ENCODE data around the gene CST8.

CST8 gene

GRCh38 chr20:23490817-23491216, at the start of gene CST8:
CST8 (plus strand) TSS chr20:23491117; CDS start chr20:23491668, 551 bp downstream.
- no peak within 1 kb of the TSS for H3K4me3 ChIP-seq (ENCODE audit: low read depth in 1 of 5, low read length in 5 of 5)
- H3K9ac ChIP-seq (ENCODE audit: low read length in 5 of 5) = no peak within 1 kb of the TSS
- no peaks in the 10 kb centered on the region for H3K27me3 ChIP-seq (ENCODE audit: control insufficient read depth in 5 of 5, insufficient read depth in 4 of 5, low read length in 5 of 5)
- H3K36me3 ChIP-seq (ENCODE audit: control insufficient read depth in 5 of 5, insufficient read depth in 5 of 5, low read length in 5 of 5) = no peaks in the 10 kb centered on the region
- H3K27ac ChIP-seq (ENCODE audit: low read depth, low read length) = no peak within 1 kb of the TSS
- peaks cover 0 to 6% (median 0%) of the 10 kb centered on the region in 5 donors for H3K9me3 ChIP-seq (ENCODE audit: control insufficient read depth in 5 of 5, low read length in 5 of 5)
- peaks cover 0 to 3% (median 0%) of the 10 kb centered on the region in 5 donors for H3K4me1 ChIP-seq (ENCODE audit: control insufficient read depth in 5 of 5, insufficient read depth in 5 of 5, low read length in 5 of 5)

- H3K27me3 ChIP-seq (ENCODE audit: control insufficient read depth in 5 of 5, insufficient read depth in 4 of 5, low read length in 5 of 5) = peaks cover 0 to 4% (median 0%) of the 10 kb centered on the region in 5 donors
- no peak overlapping the region for H3K9ac ChIP-seq (ENCODE audit: low read length in 5 of 5)
- H3K36me3 ChIP-seq (ENCODE audit: control insufficient read depth in 5 of 5, insufficient read depth in 5 of 5, low read length in 5 of 5) = no peaks in the 10 kb centered on the region
- H3K9me3 ChIP-seq (ENCODE audit: control insufficient read depth in 5 of 5, low read length in 5 of 5) = no peaks in the 10 kb centered on the region
- H3K4me1 ChIP-seq (ENCODE audit: control insufficient read depth in 5 of 5, insufficient read depth in 5 of 5, low read length in 5 of 5) = no peaks in the 10 kb centered on the region
- H3K27ac ChIP-seq (ENCODE audit: low read depth, low read length) = no peak overlapping the region
- no peak overlapping the region for H3K4me3 ChIP-seq (ENCODE audit: low read depth in 1 of 5, low read length in 5 of 5)
Measured at GRCh38 chr20:23441850-23442313, 49.0 kb upstream of the CST8 start.

GRCh38 chr20:23442436-23442835, 48.5 kb upstream of the CST8 start:
- H3K9me3 ChIP-seq (ENCODE audit: control insufficient read depth in 5 of 5, low read length in 5 of 5) = no peaks in the 10 kb centered on the region
- no peaks in the 10 kb centered on the region for H3K4me1 ChIP-seq (ENCODE audit: control insufficient read depth in 5 of 5, insufficient read depth in 5 of 5, low read length in 5 of 5)
- H3K27me3 ChIP-seq (ENCODE audit: control insufficient read depth in 5 of 5, insufficient read depth in 4 of 5, low read length in 5 of 5) = peaks cover 0 to 4% (median 0%) of the 10 kb centered on the region in 5 donors
- no peaks in the 10 kb centered on the region for H3K36me3 ChIP-seq (ENCODE audit: control insufficient read depth in 5 of 5, insufficient read depth in 5 of 5, low read length in 5 of 5)
- H3K4me3 ChIP-seq (ENCODE audit: low read depth in 1 of 5, low read length in 5 of 5) = no peak overlapping the region
- no peak overlapping the region for H3K27ac ChIP-seq (ENCODE audit: low read depth, low read length)
- H3K9ac ChIP-seq (ENCODE audit: low read length in 5 of 5) = no peak overlapping the region

- Histone ChIP-seq H3K4me1 (ENCODE audit: control insufficient read depth in 5 of 5, insufficient read depth in 5 of 5, low read length in 5 of 5) (no peaks in the 10 kb centered on the region), H3K27me3 (ENCODE audit: control insufficient read depth in 5 of 5, insufficient read depth in 4 of 5, low read length in 5 of 5) (peaks cover 0 to 7% (median 4%) of the 10 kb centered on the region in 5 donors), H3K36me3 (ENCODE audit: control insufficient read depth in 5 of 5, insufficient read depth in 5 of 5, low read length in 5 of 5) (no peaks in the 10 kb centered on the region), H3K9ac (ENCODE audit: low read length in 5 of 5) (no peak overlapping the region), H3K4me3 (ENCODE audit: low read depth in 1 of 5, low read length in 5 of 5) (no peak overlapping the region), H3K27ac (ENCODE audit: low read depth, low read length) (no peak overlapping the region), H3K9me3 (ENCODE audit: control insufficient read depth in 5 of 5, low read length in 5 of 5) (no peaks in the 10 kb centered on the region)
Measured at GRCh38 chr20:23444859-23445258, 46.1 kb upstream of the CST8 start.

GRCh38 chr20:23445596-23446217, 45.2 kb upstream of the CST8 start:
- Histone ChIP-seq H3K36me3 (ENCODE audit: control insufficient read depth in 5 of 5, insufficient read depth in 5 of 5, low read length in 5 of 5) (no peaks in the 10 kb centered on the region), H3K27ac (ENCODE audit: low read depth, low read length) (no peak overlapping the region), H3K4me3 (ENCODE audit: low read depth in 1 of 5, low read length in 5 of 5) (no peak overlapping the region), H3K9me3 (ENCODE audit: control insufficient read depth in 5 of 5, low read length in 5 of 5) (no peaks in the 10 kb centered on the region), H3K9ac (ENCODE audit: low read length in 5 of 5) (no peak overlapping the region), H3K4me1 (ENCODE audit: control insufficient read depth in 5 of 5, insufficient read depth in 5 of 5, low read length in 5 of 5) (no peaks in the 10 kb centered on the region), H3K27me3 (ENCODE audit: control insufficient read depth in 5 of 5, insufficient read depth in 4 of 5, low read length in 5 of 5) (peaks cover 0 to 7% (median 4%) of the 10 kb centered on the region in 5 donors)

- H3K4me1 ChIP-seq (ENCODE audit: control insufficient read depth in 5 of 5, insufficient read depth in 5 of 5, low read length in 5 of 5) = no peaks in the 10 kb centered on the region
Measured at GRCh38 chr20:23446505-23446904, 44.4 kb upstream of the CST8 start.

GRCh38 chr20:23448167-23448566, 42.8 kb upstream of the CST8 start:
- no peak overlapping the region for H3K9ac ChIP-seq (ENCODE audit: low read length in 5 of 5)
- H3K4me3 ChIP-seq (ENCODE audit: low read depth in 1 of 5, low read length in 5 of 5) = no peak overlapping the region
- no peaks in the 10 kb centered on the region for H3K4me1 ChIP-seq (ENCODE audit: control insufficient read depth in 5 of 5, insufficient read depth in 5 of 5, low read length in 5 of 5)
- H3K9me3 ChIP-seq (ENCODE audit: control insufficient read depth in 5 of 5, low read length in 5 of 5) = no peaks in the 10 kb centered on the region
- H3K27ac ChIP-seq (ENCODE audit: low read depth, low read length) = no peak overlapping the region
- H3K36me3 ChIP-seq (ENCODE audit: control insufficient read depth in 5 of 5, insufficient read depth in 5 of 5, low read length in 5 of 5) = no peaks in the 10 kb centered on the region
- peaks cover 4 to 12% (median 6%) of the 10 kb centered on the region in 5 donors for H3K27me3 ChIP-seq (ENCODE audit: control insufficient read depth in 5 of 5, insufficient read depth in 4 of 5, low read length in 5 of 5)

More at GRCh38 chr20:23446505-23446904, 44.4 kb upstream of the CST8 start:
- Histone ChIP-seq H3K9me3 (ENCODE audit: control insufficient read depth in 5 of 5, low read length in 5 of 5) (no peaks in the 10 kb centered on the region), H3K36me3 (ENCODE audit: control insufficient read depth in 5 of 5, insufficient read depth in 5 of 5, low read length in 5 of 5) (no peaks in the 10 kb centered on the region), H3K4me3 (ENCODE audit: low read depth in 1 of 5, low read length in 5 of 5) (no peak overlapping the region), H3K27ac (ENCODE audit: low read depth, low read length) (no peak overlapping the region), H3K27me3 (ENCODE audit: control insufficient read depth in 5 of 5, insufficient read depth in 4 of 5, low read length in 5 of 5) (peaks cover 0 to 7% (median 4%) of the 10 kb centered on the region in 5 donors), H3K9ac (ENCODE audit: low read length in 5 of 5) (no peak overlapping the region)

GRCh38 chr20:23449421-23449820, 41.5 kb upstream of the CST8 start:
- Histone ChIP-seq H3K9ac (ENCODE audit: low read length in 5 of 5) (no peak overlapping the region), H3K36me3 (ENCODE audit: control insufficient read depth in 5 of 5, insufficient read depth in 5 of 5, low read length in 5 of 5) (no peaks in the 10 kb centered on the region), H3K27ac (ENCODE audit: low read depth, low read length) (no peak overlapping the region), H3K27me3 (ENCODE audit: control insufficient read depth in 5 of 5, insufficient read depth in 4 of 5, low read length in 5 of 5) (peaks cover under 1 to 21% (median 9%) of the 10 kb centered on the region in 5 donors), H3K4me1 (ENCODE audit: control insufficient read depth in 5 of 5, insufficient read depth in 5 of 5, low read length in 5 of 5) (no peaks in the 10 kb centered on the region), H3K4me3 (ENCODE audit: low read depth in 1 of 5, low read length in 5 of 5) (no peak overlapping the region), H3K9me3 (ENCODE audit: control insufficient read depth in 5 of 5, low read length in 5 of 5) (no peaks in the 10 kb centered on the region)

GRCh38 chr20:23450877-23451276, 40.0 kb upstream of the CST8 start:
- Histone ChIP-seq H3K27me3 (ENCODE audit: control insufficient read depth in 5 of 5, insufficient read depth in 4 of 5, low read length in 5 of 5) (peaks cover 0 to 21% (median 9%) of the 10 kb centered on the region in 5 donors), H3K9me3 (ENCODE audit: control insufficient read depth in 5 of 5, low read length in 5 of 5) (peaks cover 0 to 6% (median 0%) of the 10 kb centered on the region in 5 donors), H3K4me1 (ENCODE audit: control insufficient read depth in 5 of 5, insufficient read depth in 5 of 5, low read length in 5 of 5) (no peaks in the 10 kb centered on the region), H3K4me3 (ENCODE audit: low read depth in 1 of 5, low read length in 5 of 5) (no peak overlapping the region), H3K27ac (ENCODE audit: low read depth, low read length) (no peak overlapping the region), H3K36me3 (ENCODE audit: control insufficient read depth in 5 of 5, insufficient read depth in 5 of 5, low read length in 5 of 5) (no peaks in the 10 kb centered on the region), H3K9ac (ENCODE audit: low read length in 5 of 5) (no peak overlapping the region)

GRCh38 chr20:23451956-23452487, 38.9 kb upstream of the CST8 start:
- Histone ChIP-seq H3K9me3 (ENCODE audit: control insufficient read depth in 5 of 5, low read length in 5 of 5) (peaks cover 0 to 6% (median 3%) of the 10 kb centered on the region in 5 donors), H3K27ac (ENCODE audit: low read depth, low read length) (no peak overlapping the region), H3K9ac (ENCODE audit: low read length in 5 of 5) (no peak overlapping the region), H3K4me1 (ENCODE audit: control insufficient read depth in 5 of 5, insufficient read depth in 5 of 5, low read length in 5 of 5) (no peaks in the 10 kb centered on the region), H3K36me3 (ENCODE audit: control insufficient read depth in 5 of 5, insufficient read depth in 5 of 5, low read length in 5 of 5) (no peaks in the 10 kb centered on the region), H3K27me3 (ENCODE audit: control insufficient read depth in 5 of 5, insufficient read depth in 4 of 5, low read length in 5 of 5) (peaks cover 0 to 21% (median 9%) of the 10 kb centered on the region in 5 donors), H3K4me3 (ENCODE audit: low read depth in 1 of 5, low read length in 5 of 5) (no peak overlapping the region)
